GM23248 (cell line): Measurements from ENCODE around the gene SLC44A2.

ENCODE experiments used
- EZH2 ChIP-seq: fragments of 200-600 bp; sonication (generic); IDR thresholded peaks from 2 replicates; pipeline ENCODE4 v1.6.1; 2018; ENCODE audit warnings: antibody characterized with exemption, mild to moderate bottlenecking; ENCODE audit not compliant: insufficient read depth, poor library complexity, severe bottlenecking
- EZH2phosphoT487 ChIP-seq: fragments of 200-600 bp; sonication (generic); IDR thresholded peaks from 2 replicates; pipeline ENCODE4 v1.6.1; 2018; ENCODE audit warnings: antibody characterized with exemption, moderate library complexity, mild to moderate bottlenecking, low read depth; ENCODE audit not compliant: insufficient read depth

- no peak for TF ChIP-seq EZH2
- TF ChIP-seq EZH2phosphoT487, result no peak
Observed at GRCh38 chr19:10667867-10668266, 42.5 kb downstream of the SLC44A2 start.
